ENCODE measurements around the gene LIMCH1. TPM values are rescaled to one million over a fixed set of nuclear protein-coding genes. Genes with fewer than 3 reads are reported as not detected.

LIMCH1 gene
- polyA plus RNA-seq, 1 experiment: 1.1 TPM

GRCh38 chr4:41534404-41534803 lies 3.6 kb upstream of the LIMCH1 start:
- Histone ChIP-seq H3K4me3 (ENCODE audit: low read depth, low read length) (no peak overlapping the region), H3K9me3 (ENCODE audit: control insufficient read depth, insufficient read depth, low read length) (no peaks in the 10 kb centered on the region), H3K27ac (ENCODE audit: low read depth, low read length) (no peak overlapping the region), H3K27me3 (ENCODE audit: control insufficient read depth, insufficient read depth, low read length) (no peaks in the 10 kb centered on the region)
- TF ChIP-seq CTCF (IDR thresholded peaks at IDR 0.05; ENCODE audit: low read depth, low read length): no peak
- ChIA-PET POLR2A (no interaction called here), CTCF (no interaction called here)
- DNase-seq (ENCODE audit: low read depth, low spot score): no peak

- CTCF ChIA-PET: no interaction called here
- POLR2A ChIA-PET: no interaction called here
- Histone ChIP-seq H3K27me3 (ENCODE audit: control insufficient read depth, insufficient read depth, low read length) (no peaks in the 10 kb centered on the region), H3K4me3 (ENCODE audit: low read depth, low read length) (no peak overlapping the region), H3K9me3 (ENCODE audit: control insufficient read depth, insufficient read depth, low read length) (no peaks in the 10 kb centered on the region), H3K27ac (ENCODE audit: low read depth, low read length) (no peak overlapping the region)
- DNase-seq (ENCODE audit: low read depth, low spot score): no peak
- TF ChIP-seq CTCF (IDR thresholded peaks at IDR 0.05; ENCODE audit: low read depth, low read length): no peak
Observed at GRCh38 chr4:41535911-41536371, 2.0 kb upstream of the LIMCH1 start.

GRCh38 chr4:41537292-41537890 lies 566 bp upstream of the LIMCH1 start:
- Histone ChIP-seq H3K4me3 (ENCODE audit: low read depth, low read length) (no peak overlapping the region), H3K27ac (ENCODE audit: low read depth, low read length) (no peak overlapping the region), H3K9me3 (ENCODE audit: control insufficient read depth, insufficient read depth, low read length) (no peaks in the 10 kb centered on the region), H3K27me3 (ENCODE audit: control insufficient read depth, insufficient read depth, low read length) (no peaks in the 10 kb centered on the region)
- no peak for DNase-seq (ENCODE audit: low read depth, low spot score)
- CTCF ChIA-PET: no interaction called here
- POLR2A ChIA-PET: no interaction called here
- TF ChIP-seq CTCF (IDR thresholded peaks at IDR 0.05; ENCODE audit: low read depth, low read length): no peak

- ChIA-PET CTCF (no interaction called here), POLR2A (no interaction called here)
- TF ChIP-seq CTCF (IDR thresholded peaks at IDR 0.05; ENCODE audit: low read depth, low read length): no peak
- Histone ChIP-seq H3K27ac (ENCODE audit: low read depth, low read length) (no peak overlapping the region), H3K27me3 (ENCODE audit: control insufficient read depth, insufficient read depth, low read length) (no peaks in the 10 kb centered on the region), H3K4me3 (ENCODE audit: low read depth, low read length) (no peak overlapping the region), H3K9me3 (ENCODE audit: control insufficient read depth, insufficient read depth, low read length) (no peaks in the 10 kb centered on the region)
- no peak for DNase-seq (ENCODE audit: low read depth, low spot score)
Observed at GRCh38 chr4:41538887-41539498, 1.0 kb downstream of the LIMCH1 start.

- no peak overlapping the region for H3K27ac ChIP-seq (ENCODE audit: low read depth, low read length)
- CTCF ChIA-PET: no interaction called here
- POLR2A ChIA-PET: no interaction called here
- TF ChIP-seq CTCF (IDR thresholded peaks at IDR 0.05; ENCODE audit: low read depth, low read length): no peak
- H3K27me3 ChIP-seq (ENCODE audit: control insufficient read depth, insufficient read depth, low read length): peaks cover 4% of the 10 kb centered on the region
- no peak overlapping the region for H3K4me3 ChIP-seq (ENCODE audit: low read depth, low read length)
- DNase-seq (ENCODE audit: low read depth, low spot score): no peak
- no peaks in the 10 kb centered on the region for H3K9me3 ChIP-seq (ENCODE audit: control insufficient read depth, insufficient read depth, low read length)
Observed at GRCh38 chr4:41539711-41540110, 1.8 kb downstream of the LIMCH1 start.
